Measurements from ENCODE around the gene RNF123.

Gene RNF123

GRCh38 chr3:49705390-49705960 is 16.1 kb downstream of the RNF123 start:
- no peak for DNase-seq

GRCh38 chr3:49706456-49707112 is 17.2 kb downstream of the RNF123 start:
- DNase-seq, result no peak

GRCh38 chr3:49707113-49707480 is 17.7 kb downstream of the RNF123 start:
- DNase-seq, result no peak

- no peak for DNase-seq
These were observed 20.5 kb downstream of the RNF123 start for GRCh38 chr3:49709852-49710251.

GRCh38 chr3:49711489-49711888 is 22.1 kb downstream of the RNF123 start:
- no peak for DNase-seq

- no peak for DNase-seq
These were observed 22.8 kb downstream of the RNF123 start for GRCh38 chr3:49712166-49712565.

- DNase-seq, result no peak
These were observed 23.4 kb downstream of the RNF123 start for GRCh38 chr3:49712631-49713317.

GRCh38 chr3:49713336-49714105 is 24.2 kb downstream of the RNF123 start:
- no peak for DNase-seq

GRCh38 chr3:49714728-49715550 is 25.6 kb downstream of the RNF123 start:
- no peak for DNase-seq

- no peak for DNase-seq
These were observed 26.3 kb downstream of the RNF123 start for GRCh38 chr3:49715611-49716121.

- peak; percentile 12 for DNase-seq
These were observed 26.8 kb downstream of the RNF123 start for GRCh38 chr3:49716169-49716568.

- peak; percentile 8 for DNase-seq
These were observed 27.4 kb downstream of the RNF123 start for GRCh38 chr3:49716691-49717210.

- DNase-seq, result peak; percentile 13
These were observed 28.0 kb downstream of the RNF123 start for GRCh38 chr3:49717211-49717958.

GRCh38 chr3:49717959-49718857 is 28.9 kb downstream of the RNF123 start:
- peak; percentile 12 for DNase-seq

- no peak for DNase-seq
These were observed 29.5 kb downstream of the RNF123 start for GRCh38 chr3:49718858-49719213.

GRCh38 chr3:49719214-49719884 is 30.0 kb downstream of the RNF123 start, which contains the start of gene AMIGO3:
Gene AMIGO3, minus strand, starts transcription at chr3:49719684. Its CDS starts 219 bp downstream, at chr3:49719465.
- DNase-seq, result peak; percentile 94

- DNase-seq, result peak; percentile 19
These were observed 31.7 kb downstream of the RNF123 start for GRCh38 chr3:49720855-49721595.

GRCh38 chr3:49721596-49721895 is 32.2 kb downstream of the RNF123 start:
- DNase-seq, result peak; percentile 13

All from activated T-cell treated with anti-CD3 and anti-CD28 coated beads, Interleukin-2, amount 50 U/mL, for 1 hour (primary cell).